ENCODE data around the gene RUBCN. TPM values are rescaled to one million over a fixed set of nuclear protein-coding genes. Genes with fewer than 3 reads are reported as not detected.
A peak's percentile ranks its signal among the peaks of the same experiment; 100 is the strongest.
"Not testable (repeated sequence)": the region's sequence is repeated elsewhere in the genome, so short reads cannot be mapped to it uniquely, and the experiment has no call there.

RUBCN gene
- total RNA-seq, 4 donors from 2014 or later = 15.6 to 33.1 (median 21.6) TPM

DNA sequence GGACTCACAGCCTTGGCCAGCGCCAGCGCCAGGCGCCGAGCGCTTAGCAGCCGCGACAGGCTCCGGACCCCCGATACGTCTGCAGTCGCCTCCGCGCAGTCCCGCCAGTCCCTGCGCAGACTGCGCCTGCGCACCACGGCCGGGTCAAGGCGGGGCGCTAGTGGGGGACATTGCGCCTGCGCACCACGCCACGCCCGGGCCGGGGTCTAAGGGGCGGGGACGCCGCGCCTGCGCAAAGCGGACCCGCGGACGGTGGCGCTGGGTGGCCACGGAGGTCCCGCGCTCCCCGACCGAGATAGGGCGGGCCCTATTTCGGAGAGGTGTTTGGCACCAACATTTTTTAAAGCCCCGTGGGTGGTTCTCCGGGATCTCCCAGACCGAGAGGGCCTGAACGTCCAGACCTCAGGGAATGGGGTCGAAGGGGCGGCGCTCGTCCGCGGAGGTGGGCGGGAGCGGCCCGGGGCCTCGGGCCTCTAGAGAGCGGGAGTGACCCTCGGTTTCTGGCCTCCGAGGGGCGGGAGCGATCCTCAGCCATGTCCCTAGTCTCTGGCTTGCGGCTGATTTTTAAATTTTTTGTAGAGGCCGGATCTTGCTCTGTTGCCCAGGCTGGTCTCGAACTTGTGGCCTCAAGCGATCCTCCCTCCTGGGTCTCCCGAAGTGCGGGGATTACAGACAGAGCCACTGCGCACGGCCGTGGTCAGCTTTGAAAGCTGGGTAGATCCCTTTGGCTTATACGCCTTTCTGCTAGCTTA is 108.8 kb downstream of the RUBCN start:
- in situ Hi-C loops (cut with MboI; ENCODE audit: low sequenced_read_pairs in 4 of 4); H3K27me3 ChIP-seq; intact Hi-C loops (cut with DNase I; ENCODE audit: low total_unique reads); H3K36me3 ChIP-seq; H3K4me1 ChIP-seq; H3K9me3 ChIP-seq: not testable (repeated sequence)
- Histone ChIP-seq H3K4me3 (peak overlapping the region; percentile 61 to 88 (median 78)), H3K27ac (peak overlapping the region; percentile 86 to 93 (median 90))
- TF ChIP-seq POLR2A (IDR thresholded peaks at IDR 0.05) = peak; percentile 67 to 80
- peak; percentile 76 to 87 for DNase-seq
- ATAC-seq = peak; percentile 84 to 94

DNA sequence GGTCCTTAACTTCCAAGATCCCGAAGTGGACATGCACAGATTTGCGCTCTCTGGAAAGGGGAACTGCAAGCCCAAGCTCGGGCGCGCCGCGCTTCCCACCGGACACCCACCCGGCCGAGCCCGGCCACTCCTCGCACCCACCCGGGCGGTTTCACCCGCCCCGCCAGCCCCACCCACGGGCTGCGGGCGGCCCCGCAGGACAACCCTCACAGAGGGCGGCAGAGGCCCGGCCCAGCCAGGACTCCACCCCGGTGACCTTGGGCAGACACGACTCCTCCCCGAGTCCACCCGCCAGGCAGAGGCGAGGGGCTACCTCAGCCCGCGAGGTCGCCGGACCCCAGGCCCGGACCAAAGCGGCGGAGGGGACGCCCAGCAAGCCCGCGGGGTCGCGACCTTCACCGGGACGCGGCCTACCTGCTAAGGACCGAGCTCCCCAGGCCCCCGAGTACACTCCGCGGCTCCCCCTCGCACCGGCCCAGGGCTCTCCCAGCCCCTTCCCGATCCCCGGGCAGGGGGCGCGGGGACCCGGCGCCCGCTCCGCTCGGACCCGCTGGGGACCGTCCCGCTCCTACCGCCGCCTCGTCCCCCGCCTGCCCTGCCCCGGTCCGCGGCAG is 109.4 kb downstream of the RUBCN start:
- DNase-seq; intact Hi-C loops (cut with DNase I; ENCODE audit: low total_unique reads); H3K9me3 ChIP-seq; in situ Hi-C loops (cut with MboI; ENCODE audit: low sequenced_read_pairs in 4 of 4); H3K36me3 ChIP-seq; H3K4me1 ChIP-seq; H3K27me3 ChIP-seq: not testable (repeated sequence)
- ATAC-seq = peak; percentile 82 to 85
- H3K27ac ChIP-seq = peak overlapping the region; percentile 86 to 93 (median 90)
- peak overlapping the region; percentile 61 to 88 (median 78) for H3K4me3 ChIP-seq

DNA sequence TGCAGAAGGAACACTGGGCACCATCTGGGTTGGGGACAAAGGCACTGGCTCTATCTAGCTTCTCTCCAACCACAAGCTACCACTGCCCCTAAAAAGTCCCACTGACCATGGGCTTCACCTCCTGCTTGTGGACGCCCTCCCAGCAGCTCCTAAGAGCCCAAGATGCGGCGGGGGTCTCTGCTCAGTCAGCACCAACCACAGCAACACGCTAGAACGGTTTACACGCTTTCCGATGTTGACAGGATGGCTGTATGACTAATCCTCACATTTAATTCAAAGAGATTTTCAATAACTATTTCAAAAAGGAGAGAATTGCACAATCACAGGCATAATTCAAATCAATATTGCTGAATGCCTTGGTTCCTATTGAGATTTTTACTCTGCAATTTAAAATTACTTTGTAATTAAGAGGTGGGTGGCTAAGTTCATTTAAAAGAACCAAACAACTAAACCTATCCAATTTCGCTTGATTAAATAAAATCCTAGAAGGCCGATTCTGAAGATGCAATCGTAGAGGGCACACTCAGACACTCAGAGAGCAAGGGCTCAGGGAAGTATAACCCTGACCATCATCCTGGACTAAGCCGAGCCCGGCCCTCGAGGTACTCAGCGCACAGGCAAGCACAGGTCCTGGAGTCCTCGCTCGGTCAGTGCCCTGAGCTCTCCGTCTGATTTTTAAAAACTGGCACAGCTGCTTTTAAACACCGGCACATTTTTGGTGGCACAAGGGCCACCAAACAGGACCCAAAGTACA is 110.1 kb downstream of the RUBCN start:
- H3K9me3 ChIP-seq; H3K36me3 ChIP-seq; in situ Hi-C loops (cut with MboI; ENCODE audit: low sequenced_read_pairs in 4 of 4); H3K27me3 ChIP-seq; intact Hi-C loops (cut with DNase I; ENCODE audit: low total_unique reads); DNase-seq; H3K4me1 ChIP-seq: not testable (repeated sequence)
- Histone ChIP-seq H3K27ac (peak overlapping the region in 3 of 4 donors; percentile 76 to 93 (median 86)), H3K4me3 (peak overlapping the region; percentile 48 to 85 (median 51))
- peak; percentile 57 to 67 for ATAC-seq

- intact Hi-C loops (cut with DNase I; ENCODE audit: low total_unique reads); H3K9me3 ChIP-seq; DNase-seq; H3K27ac ChIP-seq; H3K4me1 ChIP-seq; H3K4me3 ChIP-seq; H3K27me3 ChIP-seq; ATAC-seq; in situ Hi-C loops (cut with MboI; ENCODE audit: low sequenced_read_pairs in 4 of 4): not testable (repeated sequence)
- H3K36me3 ChIP-seq = peaks cover 0 to 46% of the 10 kb centered on the region in 2 donors
Observed at GRCh38 chr3:197621478-197621877, 115.2 kb downstream of the RUBCN start.

MicroRNAs encoded within 50 kb of the gene (microRNA counts, 767-probe panel; counts per million panel counts)
- microRNA hsa-miR-922 = 356 to 448 counts per million in 2 donors

Other genes starting within 250 kb of the RUBCN start
- 1 to 10 TPM; 7.1 to 9.5 (median 8.9) TPM for gene BDH1, start 180.9 kb downstream of the RUBCN start, total RNA-seq
- 100 to 1,000 TPM in 3 of 4 donors, 10 to 100 TPM in 1; 77.7 to 184 (median 111) TPM for gene FYTTD1, start 13.0 kb upstream of the RUBCN start, total RNA-seq
- 100 to 1,000 TPM in 1 of 4 donors, 10 to 100 TPM in 3; 18.0 to 126 (median 26.7) TPM for gene LRCH3, start 54.4 kb upstream of the RUBCN start, total RNA-seq
- 100 to 1,000 TPM; 409 to 491 (median 427) TPM for gene RPL35A, start 213.3 kb upstream of the RUBCN start, total RNA-seq
- 1 to 10 TPM; 2.7 to 8.8 (median 4.6) TPM for gene LMLN, start 223.3 kb upstream of the RUBCN start, total RNA-seq

Data from gastrocnemius medialis (tissue), 4 donors.